Measurements from ENCODE around the gene SMPD3. TPM values are rescaled to one million over a fixed set of nuclear protein-coding genes. Genes with fewer than 3 reads are reported as not detected.

SMPD3 gene
- total RNA-seq, 1 donor from 2014 or later = not detected

GRCh38 chr16:68359398-68360191 is 88.7 kb downstream of the SMPD3 start:
- no peak for DNase-seq (ENCODE audit: extremely low read depth, low read depth, low spot score)

GRCh38 chr16:68358951-68359350 is 89.4 kb downstream of the SMPD3 start:
- no peak for DNase-seq (ENCODE audit: extremely low read depth, low read depth, low spot score)

GRCh38 chr16:68357923-68358322 is 90.4 kb downstream of the SMPD3 start:
- DNase-seq (ENCODE audit: extremely low read depth, low read depth, low spot score) = no peak

GRCh38 chr16:68357521-68357922 is 90.8 kb downstream of the SMPD3 start:
- DNase-seq (ENCODE audit: extremely low read depth, low read depth, low spot score) = no peak

- no peak for DNase-seq (ENCODE audit: extremely low read depth, low read depth, low spot score)
Measured at GRCh38 chr16:68356919-68357286, 91.4 kb downstream of the SMPD3 start.

GRCh38 chr16:68356249-68356918 is 91.9 kb downstream of the SMPD3 start:
- DNase-seq (ENCODE audit: extremely low read depth, low read depth, low spot score) = no peak

GRCh38 chr16:68355447-68356248 is 92.7 kb downstream of the SMPD3 start:
- DNase-seq (ENCODE audit: extremely low read depth, low read depth, low spot score) = no peak

- no peak for DNase-seq (ENCODE audit: extremely low read depth, low read depth, low spot score)
Measured at GRCh38 chr16:68354816-68355215, 93.5 kb downstream of the SMPD3 start.

GRCh38 chr16:68353366-68353765 is 94.9 kb downstream of the SMPD3 start:
- DNase-seq (ENCODE audit: extremely low read depth, low read depth, low spot score) = no peak

- DNase-seq (ENCODE audit: extremely low read depth, low read depth, low spot score) = no peak
Measured at GRCh38 chr16:68351991-68352431, 96.3 kb downstream of the SMPD3 start.

- no peak for DNase-seq (ENCODE audit: extremely low read depth, low read depth, low spot score)
Measured at GRCh38 chr16:68351463-68351862, 96.8 kb downstream of the SMPD3 start.

GRCh38 chr16:68350813-68351350 is 97.4 kb downstream of the SMPD3 start:
- DNase-seq (ENCODE audit: extremely low read depth, low read depth, low spot score) = no peak

GRCh38 chr16:68349838-68350410 is 98.4 kb downstream of the SMPD3 start:
- DNase-seq (ENCODE audit: extremely low read depth, low read depth, low spot score) = no peak

GRCh38 chr16:68348639-68349445 is 99.5 kb downstream of the SMPD3 start:
- no peak for DNase-seq (ENCODE audit: extremely low read depth, low read depth, low spot score)

GRCh38 chr16:68347605-68348004 is 100.7 kb downstream of the SMPD3 start:
- no peak for DNase-seq (ENCODE audit: extremely low read depth, low read depth, low spot score)

GRCh38 chr16:68346892-68347480 is 101.3 kb downstream of the SMPD3 start:
- DNase-seq (ENCODE audit: extremely low read depth, low read depth, low spot score) = no peak

- DNase-seq (ENCODE audit: extremely low read depth, low read depth, low spot score) = no peak
Measured at GRCh38 chr16:68345958-68346635, 102.2 kb downstream of the SMPD3 start.

- no peak for DNase-seq (ENCODE audit: extremely low read depth, low read depth, low spot score)
Measured at GRCh38 chr16:68345351-68345810, 102.9 kb downstream of the SMPD3 start.

- no peak for DNase-seq (ENCODE audit: extremely low read depth, low read depth, low spot score)
Measured at GRCh38 chr16:68344252-68344651, 104.1 kb downstream of the SMPD3 start.

All from glomerular endothelial cell (primary cell).